GM13977 (cell line): ENCODE results near the gene RNF133.

Experiments used
- DNase-seq: peaks from one replicate; pipeline ENCODE4 v3.0.0; 2012; ENCODE audit warnings: low spot score
- CTCF ChIP-seq: IDR thresholded peaks from 2 replicates; pipeline ENCODE4 v1.5.1; 2012; ENCODE audit warnings: mild to moderate bottlenecking, control low read depth; ENCODE audit not compliant: insufficient read depth; ENCODE audit errors: extremely low read depth, missing control alignments
- in situ Hi-C: fragments of 300-500 bp; cut with MboI; formaldehyde crosslinking; loops from one replicate; pipeline ENCODE4 v1.12.0; 2022; ENCODE audit warnings: low sequenced_read_pairs, low pct_unique_long_range_greater_than_20kb, mixed read lengths, inconsistent platforms; ENCODE audit not compliant: unreplicated experiment

The RNF133 gene

GRCh38 chr7:122727354-122727753 lies 28.4 kb upstream of the RNF133 start:
- in situ Hi-C loops, result no loop called here
- no peak for DNase-seq
- TF ChIP-seq CTCF, result no peak

- no peak for DNase-seq
- TF ChIP-seq CTCF, result no peak
- in situ Hi-C loops, result no loop called here
These were observed 28.0 kb upstream of the RNF133 start for GRCh38 chr7:122726881-122727280.

- no peak for TF ChIP-seq CTCF
- in situ Hi-C loops, result no loop called here
- no peak for DNase-seq
These were observed 25.4 kb upstream of the RNF133 start for GRCh38 chr7:122724366-122724765.

- no peak for TF ChIP-seq CTCF
- in situ Hi-C loops, result no loop called here
- DNase-seq, result no peak
These were observed 20.2 kb upstream of the RNF133 start for GRCh38 chr7:122719010-122719578.

- DNase-seq, result no peak
- TF ChIP-seq CTCF, result no peak
- in situ Hi-C loops, result no loop called here
These were observed 18.6 kb upstream of the RNF133 start for GRCh38 chr7:122717356-122718089.

- no peak for TF ChIP-seq CTCF
- in situ Hi-C loops, result no loop called here
- no peak for DNase-seq
These were observed 16.3 kb upstream of the RNF133 start for GRCh38 chr7:122715183-122715582.
